ENCODE results near the gene USP48. TPM values are rescaled to one million over a fixed set of nuclear protein-coding genes. Genes with fewer than 3 reads are reported as not detected.
A peak's percentile ranks its signal among the peaks of the same experiment; 100 is the strongest.

The USP48 gene
- total RNA-seq, 2 experiments from 2014 or later = 72.1 to 72.4 TPM

DNA sequence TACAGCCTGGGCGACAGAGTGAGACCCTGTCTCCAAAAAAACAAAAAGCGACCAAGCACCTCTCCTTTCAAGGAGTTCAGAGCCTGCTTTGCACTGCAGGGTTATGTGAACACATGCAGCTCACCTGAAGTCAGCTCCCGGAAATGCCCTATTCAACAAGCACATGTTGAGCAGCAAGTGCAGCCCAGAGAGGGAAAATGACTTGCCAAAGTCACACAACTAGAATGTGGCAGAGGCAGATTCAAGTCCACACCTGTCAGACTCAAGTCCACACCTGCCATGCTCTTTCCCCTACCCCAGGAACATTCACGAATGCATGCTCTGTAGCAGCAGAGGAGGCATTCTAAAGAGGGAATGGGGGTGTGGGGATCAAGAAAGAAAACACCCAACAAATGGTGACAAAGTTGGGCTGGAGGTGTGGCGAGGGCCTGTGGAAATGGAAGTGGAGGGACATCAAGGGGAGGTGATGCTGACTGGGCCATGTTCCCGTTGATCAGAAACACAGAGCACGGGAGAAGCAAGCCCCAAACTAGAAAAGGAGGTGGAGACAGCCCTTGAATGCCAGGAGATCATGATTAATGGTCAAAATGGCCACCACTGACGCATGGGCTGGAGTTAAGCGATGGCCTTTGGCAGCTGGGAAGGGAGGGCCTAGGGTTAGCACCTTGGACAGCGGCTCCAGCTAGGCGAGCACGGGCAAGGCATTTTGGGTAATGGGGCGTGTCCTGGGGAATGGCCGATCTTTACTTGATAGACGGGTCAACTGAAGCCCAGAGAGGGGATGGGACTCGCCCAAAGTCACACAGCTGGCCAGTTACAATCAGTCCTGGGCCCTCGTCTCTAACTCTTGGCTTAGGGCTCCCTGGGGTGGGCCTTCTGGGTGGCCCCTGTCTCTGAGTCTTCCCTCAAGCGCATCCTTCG lies 135.3 kb downstream of the USP48 start:
- DNase-seq = peak; percentile 65
- POLR2A ChIA-PET = no interaction called here
- ATAC-seq = no peak

DNA sequence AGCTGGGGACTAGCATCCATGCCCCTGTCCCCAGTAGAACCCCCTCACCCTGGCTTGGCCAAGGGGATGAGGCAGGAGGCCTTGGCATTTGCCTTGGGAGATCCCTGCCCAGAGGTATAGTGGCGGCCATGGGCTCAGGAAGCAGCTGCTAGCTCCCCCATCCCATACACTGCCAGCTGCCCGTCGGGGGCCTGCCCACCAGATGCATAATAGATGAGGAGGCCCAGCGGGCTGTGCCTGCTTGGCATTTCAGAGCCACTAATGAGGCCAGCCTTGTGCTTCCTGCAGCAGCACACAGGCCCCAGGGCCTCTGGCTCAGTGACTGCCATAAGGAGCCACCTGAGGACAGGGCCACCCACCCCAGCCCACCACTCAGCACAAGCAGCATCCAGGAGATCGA lies 137.4 kb downstream of the USP48 start:
- Mint-ChIP-seq H3K4me1 (ENCODE audit: low read depth) (no peaks in the 10 kb centered on the region), H3K4me3 (no peak overlapping the region), H3K27me3 (peaks cover 26% of the 10 kb centered on the region), H3K27ac (no peak overlapping the region), H3K9me3 (no peaks in the 10 kb centered on the region), H3K36me3 (ENCODE audit: low read depth) (no peaks in the 10 kb centered on the region)
- TF ChIP-seq, protein P1, sequence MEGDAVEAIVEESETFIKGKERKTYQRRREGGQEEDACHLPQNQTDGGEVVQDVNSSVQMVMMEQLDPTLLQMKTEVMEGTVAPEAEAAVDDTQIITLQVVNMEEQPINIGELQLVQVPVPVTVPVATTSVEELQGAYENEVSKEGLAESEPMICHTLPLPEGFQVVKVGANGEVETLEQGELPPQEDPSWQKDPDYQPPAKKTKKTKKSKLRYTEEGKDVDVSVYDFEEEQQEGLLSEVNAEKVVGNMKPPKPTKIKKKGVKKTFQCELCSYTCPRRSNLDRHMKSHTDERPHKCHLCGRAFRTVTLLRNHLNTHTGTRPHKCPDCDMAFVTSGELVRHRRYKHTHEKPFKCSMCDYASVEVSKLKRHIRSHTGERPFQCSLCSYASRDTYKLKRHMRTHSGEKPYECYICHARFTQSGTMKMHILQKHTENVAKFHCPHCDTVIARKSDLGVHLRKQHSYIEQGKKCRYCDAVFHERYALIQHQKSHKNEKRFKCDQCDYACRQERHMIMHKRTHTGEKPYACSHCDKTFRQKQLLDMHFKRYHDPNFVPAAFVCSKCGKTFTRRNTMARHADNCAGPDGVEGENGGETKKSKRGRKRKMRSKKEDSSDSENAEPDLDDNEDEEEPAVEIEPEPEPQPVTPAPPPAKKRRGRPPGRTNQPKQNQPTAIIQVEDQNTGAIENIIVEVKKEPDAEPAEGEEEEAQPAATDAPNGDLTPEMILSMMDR (IDR thresholded peaks at IDR 0.05) = no peak
- CTCF ChIA-PET = no interaction called here
- POLR2A ChIA-PET = no interaction called here
- DNase-seq (no peak), ATAC-seq (no peak)
- intact Hi-C loops (cut with micrococcal nuclease) = no loop called here

More for the DNA sequence above, 135.3 kb downstream of the USP48 start:
- no peak overlapping the region for H3K4me3 Mint-ChIP-seq
- intact Hi-C loops (cut with micrococcal nuclease) = no loop called here
- H3K9me3 Mint-ChIP-seq = no peaks in the 10 kb centered on the region
- H3K27me3 Mint-ChIP-seq = peaks cover 36% of the 10 kb centered on the region
- H3K36me3 Mint-ChIP-seq (ENCODE audit: low read depth) = no peaks in the 10 kb centered on the region
- H3K27ac Mint-ChIP-seq = no peak overlapping the region
- CTCF ChIA-PET = interaction anchor here (0.7 to 1.0 kb wide), 2 partner anchors 9 to 12 kb away, joined by 3 read pairs; no protein-coding TSS in a partner anchor
- TF ChIP-seq, protein P1 (IDR thresholded peaks at IDR 0.05) = no peak
- H3K4me1 Mint-ChIP-seq (ENCODE audit: low read depth) = peaks cover 8% of the 10 kb centered on the region

DNA sequence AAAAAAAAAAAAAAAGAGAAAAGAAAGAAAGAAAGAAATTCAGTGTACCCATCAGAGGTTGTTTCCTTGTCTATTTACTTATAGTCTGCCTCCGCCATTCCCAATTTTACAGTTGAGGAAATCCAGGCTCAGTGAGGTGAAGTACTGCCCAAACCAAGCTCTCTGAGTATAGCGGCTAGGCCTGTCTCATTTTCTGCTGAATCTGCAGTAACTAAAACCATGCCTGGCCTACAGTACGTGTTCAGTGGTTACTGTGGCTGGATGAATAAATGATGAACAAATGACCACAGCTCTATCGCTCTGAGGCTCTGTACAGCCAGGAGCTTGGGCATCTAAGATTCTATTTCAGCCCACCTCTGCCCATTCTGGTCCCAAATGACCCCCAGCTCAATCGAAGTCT lies 138.0 kb downstream of the USP48 start:
- ChIA-PET CTCF (no interaction called here), POLR2A (interaction anchor here (0.6 kb wide), 1 partner anchor 763 kb away, joined by 3 read pairs; no protein-coding TSS in a partner anchor)
- intact Hi-C loops (cut with micrococcal nuclease) = no loop called here
- Mint-ChIP-seq H3K36me3 (ENCODE audit: low read depth) (no peaks in the 10 kb centered on the region), H3K27me3 (peaks cover 24% of the 10 kb centered on the region), H3K4me3 (no peak overlapping the region), H3K27ac (no peak overlapping the region), H3K9me3 (no peaks in the 10 kb centered on the region), H3K4me1 (ENCODE audit: low read depth) (no peaks in the 10 kb centered on the region)
- TF ChIP-seq, protein P1 (IDR thresholded peaks at IDR 0.05) = no peak
- DNase-seq (no peak), ATAC-seq (no peak)

DNA sequence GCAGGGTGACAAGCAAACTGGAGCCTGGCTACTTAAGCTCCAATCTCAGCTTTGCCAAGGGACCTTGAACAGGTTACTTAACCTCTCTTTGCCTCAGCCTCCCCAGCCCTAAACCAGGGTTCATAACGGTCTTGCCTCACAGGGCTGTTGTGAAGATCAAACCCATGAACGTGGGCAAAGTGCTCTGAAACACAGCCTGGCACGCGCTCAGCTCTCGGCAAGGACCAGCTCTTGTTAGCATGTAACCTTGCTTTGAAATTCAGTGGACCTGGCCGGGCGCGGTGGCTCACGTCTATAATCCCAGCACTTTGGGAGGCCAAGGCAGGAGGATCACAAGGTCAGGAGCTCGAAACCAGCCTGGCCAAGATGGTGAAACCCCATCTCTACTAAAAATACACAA lies 138.6 kb downstream of the USP48 start:
- H3K4me1 Mint-ChIP-seq (ENCODE audit: low read depth) = no peaks in the 10 kb centered on the region
- CTCF ChIA-PET = no interaction called here
- no peak for DNase-seq

More for the DNA sequence above, 138.6 kb downstream of the USP48 start:
- no peaks in the 10 kb centered on the region for H3K9me3 Mint-ChIP-seq
- no peak overlapping the region for H3K27ac Mint-ChIP-seq
- TF ChIP-seq, protein P1 (IDR thresholded peaks at IDR 0.05) = no peak
- H3K27me3 Mint-ChIP-seq = peaks cover 24% of the 10 kb centered on the region
- H3K4me3 Mint-ChIP-seq = no peak overlapping the region
- intact Hi-C loops (cut with micrococcal nuclease) = no loop called here
- no peaks in the 10 kb centered on the region for H3K36me3 Mint-ChIP-seq (ENCODE audit: low read depth)
- no peak for ATAC-seq
- POLR2A ChIA-PET = interaction anchor here (0.6 kb wide), 1 partner anchor 762 kb away, joined by 3 read pairs; no protein-coding TSS in a partner anchor
